ENCODE measurements around the gene ERCC2.
"Not testable (repeated sequence)": the region's sequence is repeated elsewhere in the genome, so short reads cannot be mapped to it uniquely, and the experiment has no call there.

Gene ERCC2

DNA sequence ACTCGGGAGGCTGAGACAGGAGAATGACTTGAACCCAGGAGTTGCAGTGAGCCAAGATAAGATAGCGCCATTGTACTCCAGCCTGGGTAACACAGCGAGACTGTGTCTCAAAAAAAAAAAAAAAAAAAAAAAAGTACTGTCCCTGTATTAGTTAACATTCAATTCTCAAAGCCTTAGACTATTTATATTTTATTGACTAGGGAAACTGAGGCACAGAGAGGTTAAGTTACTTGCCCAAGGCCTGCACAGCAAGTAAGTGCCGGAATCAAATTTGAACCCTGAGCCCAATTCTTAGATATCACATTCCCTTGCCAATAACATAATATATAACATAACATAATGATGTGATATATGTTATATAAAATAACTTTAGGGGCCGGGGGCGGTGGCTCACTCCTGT, 30.7 kb downstream of the ERCC2 start:
- DNase-seq (ENCODE audit: low read depth in 1 of 2, low spot score in 1 of 2): no peak

DNA sequence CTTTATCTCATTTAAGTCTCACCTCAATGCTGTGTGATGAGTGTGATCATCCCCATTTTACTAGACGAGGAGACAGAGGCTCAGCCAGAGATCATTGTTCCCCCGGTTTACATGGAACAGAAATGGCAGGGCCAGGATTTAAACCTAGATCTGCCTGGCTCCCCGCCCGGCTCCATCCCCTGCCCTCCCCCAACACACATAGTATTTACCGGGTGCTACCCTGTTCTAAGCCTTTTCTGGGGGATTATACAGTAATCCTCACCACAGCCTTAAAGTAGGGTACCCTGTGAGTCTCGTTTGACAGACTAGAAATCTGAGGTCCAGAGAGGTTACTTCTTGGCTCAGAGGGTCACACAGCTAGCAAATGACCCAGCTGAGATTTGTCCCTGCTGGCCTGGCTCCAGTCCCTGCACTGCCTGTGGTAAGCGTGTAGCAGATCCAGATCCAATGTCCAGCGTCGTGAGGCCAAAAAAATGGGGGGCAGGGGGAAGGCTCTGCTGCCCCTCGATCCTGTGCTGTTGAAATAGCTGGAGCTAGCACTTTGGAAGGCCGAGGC, 33.6 kb downstream of the ERCC2 start:
- DNase-seq (ENCODE audit: low read depth in 1 of 2, low spot score in 1 of 2): no peak

DNA sequence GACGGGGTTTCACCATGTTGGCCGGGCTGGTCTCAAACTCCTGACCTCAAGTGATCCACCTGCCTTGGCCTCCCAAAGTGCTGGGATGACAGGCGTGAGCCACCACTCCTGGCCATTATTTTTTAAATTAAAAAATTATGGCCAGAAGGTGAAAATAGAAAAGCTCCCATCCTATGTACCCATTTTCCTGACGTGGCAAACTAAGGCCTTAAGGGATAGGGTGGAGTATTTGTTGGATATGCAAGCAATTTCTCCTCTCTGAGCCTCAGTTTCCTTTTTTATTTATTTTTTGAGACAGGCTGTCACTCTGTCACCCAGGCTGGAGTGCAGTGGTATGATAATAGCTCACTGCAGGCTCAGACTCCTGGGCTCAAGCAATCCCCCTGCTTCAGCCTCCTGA, 35.5 kb downstream of the ERCC2 start:
- DNase-seq (ENCODE audit: low read depth in 1 of 2, low spot score in 1 of 2): not testable (repeated sequence)

DNA sequence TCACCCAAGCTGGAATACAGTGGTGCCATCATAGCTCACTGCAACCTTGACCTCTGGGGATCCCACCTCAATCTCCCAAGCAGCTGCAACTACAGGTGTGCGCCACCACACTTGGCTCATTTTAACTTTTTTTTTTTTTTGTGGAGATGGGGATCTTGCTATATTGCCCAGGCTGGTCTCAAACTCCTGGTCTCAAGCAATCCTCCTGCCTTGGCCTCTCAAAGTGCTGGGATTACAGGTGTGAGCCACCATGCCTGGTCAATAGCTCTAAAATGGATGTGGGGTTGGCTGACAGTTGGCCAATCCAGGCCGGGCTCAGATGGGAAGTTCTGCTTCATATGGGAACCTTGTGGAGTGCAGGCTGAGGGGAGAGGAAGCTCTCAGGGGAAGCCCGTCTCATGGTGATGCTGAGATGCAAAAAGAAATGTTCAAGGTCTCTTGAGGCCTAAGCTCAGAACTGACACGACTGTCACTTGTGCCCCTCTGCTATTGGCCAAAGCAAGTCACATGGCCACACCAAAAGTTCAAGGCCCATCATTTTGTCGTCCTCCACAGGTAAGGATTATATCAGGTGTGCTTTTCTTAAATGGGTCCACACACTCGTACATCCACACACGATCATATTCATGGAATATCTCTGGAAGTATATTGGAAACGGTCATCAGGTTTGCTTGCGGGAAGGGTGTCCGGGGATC, 36.6 kb downstream of the ERCC2 start:
- no peak for DNase-seq (ENCODE audit: low read depth in 1 of 2, low spot score in 1 of 2)

DNA sequence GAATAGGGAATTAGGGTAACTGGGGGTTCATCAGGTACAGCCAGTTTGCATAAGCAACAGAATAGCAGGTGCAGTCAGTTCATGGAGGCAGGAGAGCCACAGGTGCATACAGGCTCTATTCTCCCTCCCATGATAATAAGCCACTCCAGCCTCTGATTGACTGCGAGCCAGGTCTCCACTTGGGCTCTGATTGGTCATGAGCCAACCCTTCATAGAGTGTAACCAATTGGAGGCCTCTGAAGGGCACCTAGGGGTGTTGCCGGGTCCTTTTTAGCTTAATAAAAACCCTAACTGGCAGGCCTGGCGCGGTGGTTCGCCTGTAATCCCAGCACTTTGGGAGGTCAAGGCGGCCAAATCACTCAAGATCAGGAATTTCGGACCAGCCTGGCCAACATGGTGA, 39.0 kb downstream of the ERCC2 start:
- DNase-seq (ENCODE audit: low read depth in 1 of 2, low spot score in 1 of 2): no peak

DNA sequence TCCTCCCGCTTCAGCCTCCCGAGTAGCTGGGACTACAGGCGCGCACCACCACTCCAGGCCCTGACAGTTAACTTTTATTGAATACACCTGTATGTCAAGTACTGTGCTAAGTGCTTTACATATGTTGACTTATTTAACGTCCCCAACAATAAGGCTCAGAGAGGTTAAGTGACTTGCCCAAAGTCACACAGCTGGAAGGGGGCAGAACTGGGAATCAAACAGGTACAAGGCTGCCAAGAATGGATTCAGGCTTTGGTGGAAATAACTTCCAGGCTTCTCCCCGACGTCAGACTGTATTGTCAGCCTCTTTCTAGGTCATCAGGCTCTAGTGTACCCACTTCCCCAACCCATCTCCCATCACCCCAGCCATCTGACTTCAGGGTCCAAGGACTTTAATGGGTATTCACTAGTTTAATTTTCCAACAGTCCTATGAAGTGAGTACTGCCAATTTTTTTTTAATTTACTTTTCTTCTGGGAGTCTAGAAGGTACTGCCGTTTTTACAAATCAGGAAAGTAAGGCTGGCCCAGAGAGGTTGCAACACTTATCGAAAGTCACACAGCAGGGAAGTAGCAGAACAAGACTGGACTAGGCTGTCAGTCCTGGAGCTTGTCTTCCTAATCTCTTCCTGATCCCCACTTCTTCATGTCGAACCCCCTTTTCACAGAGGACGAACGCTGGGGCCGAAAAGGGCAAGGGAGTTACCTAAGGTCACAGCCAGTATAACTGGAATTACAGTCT, 42.8 kb downstream of the ERCC2 start:
- no peak for DNase-seq (ENCODE audit: low read depth in 1 of 2, low spot score in 1 of 2)

DNA sequence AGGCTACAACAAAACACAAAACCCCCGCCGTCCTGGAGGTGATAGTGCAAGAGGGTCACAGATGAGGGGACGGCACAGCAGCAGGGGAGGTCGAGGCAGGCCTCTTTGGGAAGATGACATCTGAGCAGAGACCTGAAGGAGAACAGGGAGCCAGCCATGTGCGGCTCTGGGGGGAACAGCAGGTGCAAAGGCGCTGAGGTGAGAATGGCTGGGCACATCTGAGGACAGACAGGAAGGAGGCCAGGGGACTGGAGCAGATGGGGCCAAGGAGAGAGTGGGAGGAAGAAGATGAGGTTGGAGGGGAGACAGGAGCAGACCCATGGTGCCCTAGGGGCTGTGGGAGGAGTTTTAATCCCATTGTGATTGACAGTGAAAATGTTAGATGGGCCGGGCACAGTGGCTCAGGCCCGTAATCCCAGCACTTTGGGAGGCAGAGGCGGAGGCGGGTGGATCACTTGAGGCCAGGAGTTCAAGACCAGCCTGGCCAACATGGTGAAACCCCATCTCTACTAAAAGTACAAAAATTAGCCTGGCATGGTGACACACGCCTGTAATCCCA, 45.9 kb downstream of the ERCC2 start:
- DNase-seq (ENCODE audit: low read depth in 1 of 2, low spot score in 1 of 2): no peak

DNA sequence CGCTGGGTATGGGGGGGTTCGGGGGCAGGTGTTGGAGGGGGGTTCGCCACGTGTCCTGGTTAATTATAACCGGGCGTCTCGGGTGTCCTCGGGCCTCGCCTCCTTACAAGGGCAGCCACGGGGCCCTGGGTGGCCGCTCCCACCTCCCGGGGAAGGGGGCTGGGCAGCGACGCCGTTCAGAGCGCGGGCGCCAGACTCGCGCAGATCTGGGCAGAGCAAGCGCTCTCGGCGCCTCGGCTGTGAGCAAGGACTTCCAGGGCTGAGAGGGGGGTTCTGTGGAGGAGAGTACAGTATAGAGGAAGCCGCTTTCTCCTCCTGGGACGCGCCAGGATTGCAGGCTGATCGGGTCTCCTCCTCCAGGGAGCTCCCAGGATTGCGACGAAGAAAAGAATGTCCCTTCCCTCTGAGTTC, 46.7 kb downstream of the ERCC2 start:
- DNase-seq (ENCODE audit: low read depth in 1 of 2, low spot score in 1 of 2): no peak

DNA sequence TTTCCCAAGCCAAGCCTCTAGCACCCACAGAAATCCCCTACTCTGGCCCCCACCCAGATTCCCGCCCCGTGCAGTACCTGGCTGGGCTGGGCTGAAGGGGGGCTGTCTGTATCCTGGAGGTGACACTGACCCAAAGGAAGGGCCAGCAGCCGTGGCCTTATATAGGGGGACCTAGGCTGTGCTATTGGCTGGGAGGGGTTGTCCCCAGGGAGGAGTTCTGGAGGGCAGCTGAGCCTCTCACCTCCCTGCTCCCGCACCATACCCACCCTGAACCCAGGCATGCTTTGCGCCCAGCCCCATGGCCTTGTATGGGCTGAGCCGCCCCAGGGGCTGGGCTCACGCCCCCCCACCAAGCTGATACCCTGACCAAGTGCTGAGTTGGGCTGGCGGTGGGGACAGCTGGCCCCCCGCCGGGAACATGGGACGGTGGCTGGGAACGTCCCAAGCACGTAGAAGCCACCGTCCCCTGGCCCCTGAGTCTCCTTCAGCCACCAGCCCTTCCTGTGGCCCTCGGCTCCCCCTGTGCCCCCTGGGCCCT, 47.6 kb downstream of the ERCC2 start, which contains the start of gene CKM:
TSS of gene CKM (minus strand) at position 132 of the 538 bp plus-strand sequence. CDS start 3,162 bp downstream, outside the sequence.
- DNase-seq (ENCODE audit: low read depth in 1 of 2, low spot score in 1 of 2): no peak

DNA sequence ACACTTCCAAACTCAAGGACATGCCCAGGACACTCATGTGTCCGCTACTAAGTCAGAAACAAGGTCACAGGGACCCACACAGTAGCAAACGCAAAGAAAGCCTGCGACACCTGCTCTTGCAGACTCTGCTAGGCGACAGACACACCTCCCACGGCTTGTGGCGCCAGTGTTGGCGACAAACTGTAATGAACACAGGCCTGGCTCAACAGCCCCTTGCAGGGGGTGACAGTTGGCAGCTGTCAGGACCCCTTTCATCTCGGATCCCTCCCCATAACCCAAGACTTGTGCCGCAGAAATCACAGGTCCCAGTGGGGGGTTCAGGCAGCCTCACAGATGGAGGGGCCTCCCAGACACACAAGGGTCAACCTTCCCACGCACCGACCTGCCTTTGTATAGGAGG, 48.1 kb downstream of the ERCC2 start:
- DNase-seq (ENCODE audit: low read depth in 1 of 2, low spot score in 1 of 2): no peak

DNA sequence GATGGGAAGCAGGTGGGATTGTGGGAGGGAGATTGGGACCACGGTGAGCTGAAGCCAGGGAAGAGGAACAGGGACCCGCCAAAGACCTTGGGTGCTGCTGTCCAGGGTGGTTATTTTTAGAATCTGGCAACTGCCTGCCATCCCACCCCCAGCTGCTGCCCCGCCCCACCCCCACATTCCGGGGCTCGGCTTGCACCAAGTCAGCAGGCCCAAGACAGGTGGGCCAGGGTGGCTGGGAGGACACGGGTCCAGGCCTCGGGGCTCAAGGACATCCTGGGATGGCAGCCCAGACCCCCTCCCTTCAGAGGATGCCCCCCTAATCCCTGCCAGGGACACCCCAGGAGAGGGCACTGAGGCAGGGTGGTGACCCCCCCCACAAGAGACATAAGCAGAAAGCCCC, 48.5 kb downstream of the ERCC2 start:
- no peak for DNase-seq (ENCODE audit: low read depth in 1 of 2, low spot score in 1 of 2)

DNA sequence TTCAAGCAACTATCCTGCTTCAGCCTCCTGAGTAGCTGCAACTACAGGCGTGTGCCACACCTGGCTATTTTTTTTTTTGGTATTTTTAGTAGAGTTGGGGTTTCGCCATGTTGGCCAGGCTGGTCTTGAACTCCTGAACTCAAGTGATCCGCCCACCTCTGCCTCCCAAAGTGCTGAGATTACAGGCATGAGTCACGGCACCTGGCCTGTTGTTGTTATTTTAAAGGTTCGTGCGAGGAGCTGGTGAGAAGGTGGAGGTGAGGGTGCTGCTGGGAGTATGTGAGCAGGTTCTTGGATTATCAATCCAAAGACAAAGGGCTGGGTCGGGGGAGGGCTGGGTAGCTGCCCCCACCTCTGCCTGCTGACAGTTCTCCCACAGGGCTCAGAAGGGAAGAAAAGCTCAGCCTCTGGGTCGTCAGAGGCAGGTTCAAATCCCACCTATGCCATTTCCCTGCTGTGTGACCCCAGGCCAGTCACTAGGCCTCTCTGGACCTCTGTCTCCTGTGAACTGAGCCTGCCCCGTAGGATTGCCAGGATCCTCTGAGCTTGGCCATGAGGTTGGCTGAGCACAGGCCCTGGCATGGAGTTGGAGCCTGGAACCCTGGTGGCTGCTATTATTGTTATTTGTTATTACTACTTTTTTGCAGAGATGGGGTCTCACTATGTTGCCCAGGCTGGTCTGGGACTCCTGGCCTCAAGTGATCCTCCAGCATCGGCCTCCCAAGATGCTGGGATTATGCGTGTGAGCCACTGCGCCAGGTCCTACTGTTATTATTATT, 49.2 kb downstream of the ERCC2 start:
- no peak for DNase-seq (ENCODE audit: low read depth in 1 of 2, low spot score in 1 of 2)

DNA sequence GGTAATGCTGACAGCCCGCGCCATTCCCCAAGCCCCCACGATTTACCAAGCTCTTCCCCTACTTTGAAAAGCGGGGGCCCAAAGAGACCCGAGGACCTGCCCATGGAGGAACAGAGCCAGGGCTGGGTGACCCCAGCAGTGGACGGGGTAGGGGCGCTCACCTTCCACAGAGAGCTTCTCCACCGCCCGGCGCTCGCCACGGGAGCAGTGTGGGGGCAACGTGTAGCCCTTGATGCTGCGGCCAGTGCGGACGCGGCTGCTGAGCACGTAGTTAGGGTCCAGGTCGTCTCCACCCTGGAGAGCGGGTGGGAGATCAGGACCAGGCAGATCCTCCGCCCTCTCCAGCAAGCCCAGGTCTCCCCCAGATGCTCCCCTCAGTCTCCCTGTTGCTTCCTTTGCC, 55.1 kb downstream of the ERCC2 start:
- no peak for DNase-seq (ENCODE audit: low read depth in 1 of 2, low spot score in 1 of 2)

DNA sequence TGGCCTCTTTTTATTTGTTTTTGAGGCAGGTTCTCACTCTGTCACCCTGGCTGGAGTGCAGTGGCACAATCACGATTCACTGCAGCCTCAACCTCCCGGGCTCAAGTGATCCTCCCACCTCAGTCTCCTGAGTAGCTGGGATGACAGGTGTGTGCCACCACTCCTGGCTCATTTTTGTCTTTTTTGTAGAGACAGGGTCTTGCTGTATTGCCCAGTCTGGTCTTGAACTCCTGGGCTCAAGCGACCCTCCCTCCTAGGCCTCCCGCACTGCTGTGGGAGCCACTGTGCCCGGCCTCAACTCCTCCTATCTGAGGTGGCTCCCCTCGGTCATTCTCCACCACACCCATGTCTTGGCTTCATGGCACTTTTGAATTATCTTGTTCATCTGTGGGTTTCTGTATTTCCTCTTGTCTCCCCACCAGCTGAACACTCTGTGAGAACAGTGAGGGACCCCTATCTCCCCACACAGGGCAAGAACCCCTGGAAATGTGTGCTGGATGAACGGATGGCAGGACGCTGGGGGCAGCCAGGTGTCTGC, 55.6 kb downstream of the ERCC2 start:
- DNase-seq (ENCODE audit: low read depth in 1 of 2, low spot score in 1 of 2): no peak

DNA sequence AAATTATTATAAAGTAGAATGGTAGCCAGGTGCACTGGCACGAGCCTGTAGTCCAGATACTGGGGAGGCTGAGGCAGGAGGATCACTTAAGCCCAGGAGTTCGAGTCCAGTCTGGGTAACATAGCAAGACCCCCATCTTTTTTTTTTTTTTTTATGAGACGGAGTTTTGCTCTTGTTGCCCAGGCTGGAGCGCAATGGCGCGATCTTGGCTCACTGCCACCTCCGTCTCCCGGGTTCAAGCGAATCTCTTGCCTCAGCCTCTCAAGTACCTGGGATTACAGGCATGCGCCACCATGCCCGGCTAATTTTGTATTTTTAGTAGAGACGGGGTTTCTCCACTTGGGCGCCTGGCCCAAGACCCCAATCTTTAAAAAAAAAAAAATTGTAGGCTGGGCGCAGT, 58.1 kb downstream of the ERCC2 start:
- not testable (repeated sequence) for DNase-seq (ENCODE audit: low read depth in 1 of 2, low spot score in 1 of 2)

DNA sequence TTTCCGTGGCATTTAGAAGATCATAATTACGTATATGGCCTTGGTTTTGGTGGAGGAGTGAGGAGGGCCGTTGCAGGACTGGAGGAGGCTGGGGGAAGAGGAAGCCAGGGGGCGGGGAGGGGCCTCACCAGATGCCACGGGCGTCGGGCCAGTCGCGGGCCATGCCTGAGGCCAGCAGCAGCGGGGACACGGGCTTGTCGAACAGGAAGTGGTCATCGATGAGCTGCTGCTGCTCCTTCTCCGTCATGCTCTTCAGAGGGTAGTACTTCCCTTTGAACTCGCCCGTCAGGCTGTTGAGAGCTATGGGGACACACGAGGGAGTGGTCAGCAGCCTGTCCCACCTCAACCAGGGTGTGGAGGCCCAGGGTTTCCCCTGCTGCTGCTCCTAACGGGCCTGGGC, 58.8 kb downstream of the ERCC2 start:
- DNase-seq (ENCODE audit: low read depth in 1 of 2, low spot score in 1 of 2): no peak

DNA sequence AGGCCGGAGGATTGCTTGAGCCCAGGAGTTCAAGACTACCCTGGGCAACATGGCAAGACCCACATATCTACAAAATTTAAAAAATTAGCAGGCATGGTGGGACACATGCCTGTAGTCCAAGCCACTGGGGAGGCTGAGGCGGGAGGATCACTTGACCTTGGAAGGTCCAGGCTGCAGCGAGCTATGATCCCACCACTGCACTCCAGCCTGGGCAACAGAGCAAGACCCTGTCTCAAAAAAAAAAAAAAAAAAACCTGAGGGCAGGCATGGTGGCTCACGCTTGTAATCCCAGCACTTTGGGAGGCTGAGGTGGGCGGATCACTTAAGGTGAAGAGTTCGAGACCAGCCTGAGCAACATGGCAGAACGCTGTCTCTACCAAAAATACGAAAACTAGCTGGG, 61.1 kb downstream of the ERCC2 start:
- not testable (repeated sequence) for DNase-seq (ENCODE audit: low read depth in 1 of 2, low spot score in 1 of 2)

DNA sequence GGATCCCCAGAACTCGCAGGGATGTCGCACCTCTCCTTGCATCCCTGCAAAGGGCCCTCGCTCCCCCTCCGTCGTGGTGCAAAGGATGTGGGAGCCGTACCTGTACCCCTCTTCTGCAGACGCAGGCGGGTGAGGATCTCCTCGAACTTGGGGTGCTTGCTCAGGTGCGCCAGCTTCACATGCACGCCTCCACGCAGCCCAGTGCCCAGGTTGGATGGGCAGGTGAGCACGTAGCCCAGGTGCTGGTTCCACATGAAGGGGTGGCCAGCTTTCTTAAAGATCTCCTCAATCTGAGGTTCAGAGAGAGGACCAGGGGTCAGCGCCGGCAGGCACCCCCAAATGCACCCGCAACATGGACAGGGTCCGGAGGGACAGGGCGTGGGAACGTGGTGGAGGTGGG, 63.0 kb downstream of the ERCC2 start:
- DNase-seq (ENCODE audit: low read depth in 1 of 2, low spot score in 1 of 2): no peak

DNA sequence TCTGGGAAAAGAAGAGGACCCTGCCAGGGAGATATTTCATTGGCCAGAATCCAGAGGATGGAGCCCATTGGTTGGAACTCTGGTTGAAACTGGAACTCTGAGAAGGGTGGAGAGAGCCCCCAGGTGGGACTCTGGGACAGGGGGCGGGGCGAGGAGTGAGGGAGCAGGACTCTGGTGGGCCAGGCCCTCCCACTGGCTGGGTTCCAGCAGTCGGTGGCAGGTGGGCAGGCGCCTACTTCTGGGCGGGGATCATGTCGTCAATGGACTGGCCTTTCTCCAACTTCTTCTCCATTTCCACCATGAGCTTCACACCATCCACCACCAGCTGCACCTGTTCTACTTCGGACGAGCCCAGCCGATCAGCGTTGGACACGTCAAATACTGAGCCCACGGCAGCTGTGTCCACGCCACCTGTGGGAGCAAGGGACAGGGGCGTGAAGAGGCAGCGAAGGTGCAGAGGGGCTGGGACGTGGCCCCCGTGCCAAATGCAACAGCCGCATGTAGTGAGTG, 63.8 kb downstream of the ERCC2 start:
- no peak for DNase-seq (ENCODE audit: low read depth in 1 of 2, low spot score in 1 of 2)

DNA sequence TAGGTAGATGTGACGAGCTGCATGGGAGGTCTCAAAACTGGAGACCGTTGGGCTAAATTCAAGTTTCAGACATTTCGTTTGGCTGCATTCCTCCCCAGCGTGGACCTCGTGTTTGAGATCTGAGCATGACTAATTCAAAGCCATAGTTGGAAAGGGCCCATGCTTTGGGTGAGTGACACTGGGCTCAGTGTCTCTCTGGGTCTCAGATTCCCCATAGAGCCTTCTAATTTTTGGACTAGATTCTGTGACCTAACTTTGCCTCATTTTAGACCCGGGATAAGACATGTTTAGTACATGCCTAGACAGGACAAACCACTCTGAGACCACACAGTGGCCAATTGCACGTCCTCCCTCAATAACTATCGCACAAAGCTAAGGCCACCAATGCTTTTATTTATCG, 64.3 kb downstream of the ERCC2 start:
- no peak for DNase-seq (ENCODE audit: low read depth in 1 of 2, low spot score in 1 of 2)

DNA sequence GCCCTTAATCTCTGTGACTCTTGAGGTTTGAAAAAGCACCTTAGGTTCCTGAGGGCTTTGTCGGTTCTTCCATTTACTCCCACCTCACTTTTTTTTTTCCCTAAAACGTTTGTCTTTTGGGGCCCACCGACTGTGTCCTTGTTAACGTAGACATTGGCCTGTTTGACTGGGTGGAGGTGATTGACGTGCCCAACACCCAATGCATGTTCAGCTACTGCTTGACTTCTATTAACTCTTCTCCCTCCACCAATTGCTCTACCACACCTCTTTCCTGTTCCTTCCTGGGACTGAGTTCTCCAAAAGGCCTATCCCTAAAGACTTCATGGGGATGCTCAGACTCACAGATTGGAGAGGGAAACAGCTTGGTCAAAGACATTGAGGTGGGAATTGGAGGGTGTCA, 65.0 kb downstream of the ERCC2 start:
- no peak for DNase-seq (ENCODE audit: low read depth in 1 of 2, low spot score in 1 of 2)

Measured in activated CD4-positive, alpha-beta T cell treated with anti-CD3 and anti-CD28 coated beads, Interleukin-2, amount 50 U/mL, for 24 hours (primary cell).